Stimulated activated CD4-positive, alpha-beta T cell treated with anti-CD3 and anti-CD28 coated beads, Interleukin-4, amount 100 ng/mL, for 1 hour (primary cell): ENCODE results near the gene ULK4.
"Not testable (repeated sequence)": the region's sequence is repeated elsewhere in the genome, so short reads cannot be mapped to it uniquely, and the experiment has no call there.

Source experiments
- DNase-seq: peaks from one replicate; pipeline ENCODE4 v3.0.0-alpha.2; 2020

Gene ULK4

GRCh38 chr3:41290736-41291135 is 671.2 kb downstream of the ULK4 start:
- no peak for DNase-seq

- DNase-seq, result no peak
These were observed 671.6 kb downstream of the ULK4 start for GRCh38 chr3:41290306-41290705.

GRCh38 chr3:41288785-41289184 is 673.1 kb downstream of the ULK4 start:
- no peak for DNase-seq

- DNase-seq, result no peak
These were observed 675.6 kb downstream of the ULK4 start for GRCh38 chr3:41286305-41286704.

GRCh38 chr3:41284934-41285333 is 677.0 kb downstream of the ULK4 start:
- not testable (repeated sequence) for DNase-seq

- DNase-seq, result no peak
These were observed 684.0 kb downstream of the ULK4 start for GRCh38 chr3:41277790-41278465.

GRCh38 chr3:41276191-41276590 is 685.7 kb downstream of the ULK4 start:
- no peak for DNase-seq

- DNase-seq, result no peak
These were observed 686.8 kb downstream of the ULK4 start for GRCh38 chr3:41274944-41275668.

- no peak for DNase-seq
These were observed 689.2 kb downstream of the ULK4 start for GRCh38 chr3:41272667-41273066.

GRCh38 chr3:41267975-41268640 is 693.8 kb downstream of the ULK4 start:
- no peak for DNase-seq

GRCh38 chr3:41265823-41266273 is 696.1 kb downstream of the ULK4 start:
- DNase-seq, result no peak

GRCh38 chr3:41265011-41265545 is 696.8 kb downstream of the ULK4 start:
- no peak for DNase-seq

GRCh38 chr3:41260063-41260450 is 701.8 kb downstream of the ULK4 start:
- DNase-seq, result no peak

- no peak for DNase-seq
These were observed 702.3 kb downstream of the ULK4 start for GRCh38 chr3:41259449-41260062.

GRCh38 chr3:41258239-41258800 is 703.6 kb downstream of the ULK4 start:
- no peak for DNase-seq

- no peak for DNase-seq
These were observed 710.3 kb downstream of the ULK4 start for GRCh38 chr3:41251593-41251992.

- no peak for DNase-seq
These were observed 711.1 kb downstream of the ULK4 start for GRCh38 chr3:41250825-41251224.

- no peak for DNase-seq
These were observed 712.6 kb downstream of the ULK4 start for GRCh38 chr3:41249318-41249717.

- no peak for DNase-seq
These were observed 713.4 kb downstream of the ULK4 start for GRCh38 chr3:41248525-41248924.

GRCh38 chr3:41247055-41248004 is 714.6 kb downstream of the ULK4 start:
- no peak for DNase-seq

GRCh38 chr3:41244620-41245336 is 717.1 kb downstream of the ULK4 start:
- DNase-seq, result no peak
